OCI-LY3 (cell line): Measurements from ENCODE around the gene KDM4B.

Source experiments
- H2AFZ ChIP-seq: fragments of 200-600, 300-600 bp; shearing (Covaris generic); 2 replicates; pipeline ENCODE4 v1.6.0; 2014; ENCODE audit warnings: antibody characterized with exemption, low read depth, low read length
- H3K27ac ChIP-seq: fragments of 200-600, 300-600 bp; sonication (generic); 2 replicates; pipeline ENCODE4 v1.5.1; 2014; ENCODE audit warnings: mild to moderate bottlenecking, low read length, moderate library complexity, mixed read lengths
- H3K27me3 ChIP-seq: fragments of 200-600, 300-600 bp; sonication (generic); 2 replicates; pipeline ENCODE4 v1.6.1; 2014; ENCODE audit warnings: low read depth, low read length, mixed read lengths
- H3K36me3 ChIP-seq: fragments of 200-600, 300-600 bp; sonication (generic); replicated peaks from 2 replicates; pipeline ENCODE3; 2014; ENCODE audit warnings: low read depth, low read length, mixed read lengths
- H3K4me1 ChIP-seq: fragments of 300-600, 200-600 bp; sonication (generic); 2 replicates; pipeline ENCODE4 v1.6.1; 2014; ENCODE audit warnings: low read length, mixed read lengths
- H3K4me2 ChIP-seq: fragments of 200-600, 300-600 bp; sonication (generic); 2 replicates; pipeline ENCODE4 v1.6.1; 2014; ENCODE audit warnings: low read length, mixed read lengths
- H3K4me3 ChIP-seq: fragments of 300-600, 200-600 bp; sonication (generic); 2 replicates; pipeline ENCODE4 v1.5.1; 2014; ENCODE audit warnings: antibody characterized with exemption, mild to moderate bottlenecking, low read length, moderate library complexity
- H3K79me2 ChIP-seq: fragments of 300-600, 200-600 bp; shearing (Covaris generic); 2 replicates; pipeline ENCODE4 v1.6.1; 2014; ENCODE audit warnings: mild to moderate bottlenecking, low read length, mixed read lengths
- H3K9ac ChIP-seq: fragments of 300-600, 200-600 bp; shearing (Covaris generic); 2 replicates; pipeline ENCODE4 v1.6.0; 2014; ENCODE audit warnings: mild to moderate bottlenecking, low read length, moderate library complexity
- H3K9me3 ChIP-seq: fragments of 200-600, 300-600 bp; shearing (Covaris generic); 2 replicates; pipeline ENCODE4 v1.6.1; 2014; ENCODE audit warnings: low read length, mixed read lengths; ENCODE audit not compliant: insufficient read depth
- H4K20me1 ChIP-seq: fragments of 200-600, 300-600 bp; sonication (generic); 2 replicates; pipeline ENCODE4 v1.6.1; 2016; ENCODE audit warnings: low read length, mixed read lengths; ENCODE audit not compliant: insufficient read depth
- CTCF ChIP-seq: fragments of 200-600, 300-600 bp; sonication (generic); IDR thresholded peaks from 2 replicates; pipeline ENCODE4 v1.5.1; 2014; ENCODE audit warnings: antibody characterized with exemption, low read length, low read depth
- EZH2phosphoT487 ChIP-seq: fragments of 200-600 bp; shearing (Covaris generic); IDR thresholded peaks from 2 replicates; pipeline ENCODE4 v1.6.1; 2018; ENCODE audit warnings: antibody characterized with exemption, mixed run types, low read depth

KDM4B gene

GRCh38 chr19:5103812-5104410 lies 135.0 kb downstream of the KDM4B start:
- H3K4me2 ChIP-seq: no peak overlapping the region
- no peaks in the 10 kb centered on the region for H3K27me3 ChIP-seq
- H3K9me3 ChIP-seq: peaks cover 15% of the 10 kb centered on the region
- no peak overlapping the region for H3K4me3 ChIP-seq
- H2AFZ ChIP-seq: no peak overlapping the region
- H3K9ac ChIP-seq: no peak overlapping the region
- peaks cover 19% of the 10 kb centered on the region for H3K36me3 ChIP-seq
- H3K27ac ChIP-seq: no peak overlapping the region
- TF ChIP-seq CTCF (no peak), EZH2phosphoT487 (no peak)
- H4K20me1 ChIP-seq: peaks cover 19% of the 10 kb centered on the region
- no peaks in the 10 kb centered on the region for H3K79me2 ChIP-seq
- H3K4me1 ChIP-seq: no peaks in the 10 kb centered on the region

GRCh38 chr19:5104871-5105351 lies 136.0 kb downstream of the KDM4B start:
- H3K27ac ChIP-seq: no peak overlapping the region
- H3K36me3 ChIP-seq: peaks cover 9% of the 10 kb centered on the region
- TF ChIP-seq EZH2phosphoT487 (no peak), CTCF (no peak)

GRCh38 chr19:5106191-5106726 lies 137.3 kb downstream of the KDM4B start:
- peaks cover 19% of the 10 kb centered on the region for H4K20me1 ChIP-seq
- H3K4me1 ChIP-seq: no peaks in the 10 kb centered on the region
- H3K27ac ChIP-seq: no peak overlapping the region

More at GRCh38 chr19:5104871-5105351, 136.0 kb downstream of the KDM4B start:
- H3K4me2 ChIP-seq: no peak overlapping the region
- no peaks in the 10 kb centered on the region for H3K4me1 ChIP-seq
- peaks cover 19% of the 10 kb centered on the region for H4K20me1 ChIP-seq
- H3K79me2 ChIP-seq: no peaks in the 10 kb centered on the region
- H2AFZ ChIP-seq: no peak overlapping the region
- H3K4me3 ChIP-seq: no peak overlapping the region
- H3K9me3 ChIP-seq: peaks cover 5% of the 10 kb centered on the region; the same call in 1 of the 2 replicates
- H3K9ac ChIP-seq: no peak overlapping the region
- H3K27me3 ChIP-seq: no peaks in the 10 kb centered on the region

More at GRCh38 chr19:5106191-5106726, 137.3 kb downstream of the KDM4B start:
- Histone ChIP-seq H3K9ac (no peak overlapping the region), H2AFZ (no peak overlapping the region), H3K36me3 (peaks cover 5% of the 10 kb centered on the region), H3K4me2 (no peak overlapping the region), H3K9me3 (no peaks in the 10 kb centered on the region), H3K4me3 (no peak overlapping the region), H3K79me2 (no peaks in the 10 kb centered on the region), H3K27me3 (no peaks in the 10 kb centered on the region)
- no peak for TF ChIP-seq EZH2phosphoT487
- no peak for TF ChIP-seq CTCF
